ENCODE results near the gene KIAA0319L. TPM values are rescaled to one million over a fixed set of nuclear protein-coding genes. Genes with fewer than 3 reads are reported as not detected.

KIAA0319L gene
- total RNA-seq, 2 donors from 2014 or later, result 53.2 to 66.0 TPM

DNA sequence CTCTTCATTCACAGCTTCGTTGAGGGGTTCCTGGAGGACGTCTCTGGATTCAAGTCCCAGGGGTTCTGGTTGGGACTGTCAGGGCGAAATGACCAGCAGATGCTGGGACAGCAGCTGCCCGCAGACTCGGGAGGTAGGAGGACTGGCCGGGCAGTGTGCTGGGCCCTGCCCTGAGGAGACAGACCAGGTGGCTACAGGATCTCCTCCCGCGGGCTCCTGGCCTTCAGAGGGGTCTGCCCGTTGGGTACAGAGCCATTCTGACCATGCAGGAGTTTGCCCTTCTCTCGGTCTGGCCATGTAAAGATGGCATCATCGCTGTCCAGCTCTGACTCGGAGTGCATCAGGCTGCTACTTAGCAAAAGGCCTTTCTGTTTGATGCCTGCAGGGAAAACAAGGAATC is 122.5 kb downstream of the KIAA0319L start:
- Histone ChIP-seq H3K4me3 (no peak overlapping the region), H3K27me3 (no peaks in the 10 kb centered on the region), H3K27ac (no peak overlapping the region), H3K4me1 (no peaks in the 10 kb centered on the region), H3K9ac (ENCODE audit: low read depth in 2 of 2, low read length in 2 of 2) (no peak overlapping the region), H3K9me3 (no peaks in the 10 kb centered on the region), H3K36me3 (peaks cover 15% of the 10 kb centered on the region)
- DNase-seq, result no peak
- intact Hi-C loops (cut with DNase I), result no loop called here
- TF ChIP-seq, protein P1, sequence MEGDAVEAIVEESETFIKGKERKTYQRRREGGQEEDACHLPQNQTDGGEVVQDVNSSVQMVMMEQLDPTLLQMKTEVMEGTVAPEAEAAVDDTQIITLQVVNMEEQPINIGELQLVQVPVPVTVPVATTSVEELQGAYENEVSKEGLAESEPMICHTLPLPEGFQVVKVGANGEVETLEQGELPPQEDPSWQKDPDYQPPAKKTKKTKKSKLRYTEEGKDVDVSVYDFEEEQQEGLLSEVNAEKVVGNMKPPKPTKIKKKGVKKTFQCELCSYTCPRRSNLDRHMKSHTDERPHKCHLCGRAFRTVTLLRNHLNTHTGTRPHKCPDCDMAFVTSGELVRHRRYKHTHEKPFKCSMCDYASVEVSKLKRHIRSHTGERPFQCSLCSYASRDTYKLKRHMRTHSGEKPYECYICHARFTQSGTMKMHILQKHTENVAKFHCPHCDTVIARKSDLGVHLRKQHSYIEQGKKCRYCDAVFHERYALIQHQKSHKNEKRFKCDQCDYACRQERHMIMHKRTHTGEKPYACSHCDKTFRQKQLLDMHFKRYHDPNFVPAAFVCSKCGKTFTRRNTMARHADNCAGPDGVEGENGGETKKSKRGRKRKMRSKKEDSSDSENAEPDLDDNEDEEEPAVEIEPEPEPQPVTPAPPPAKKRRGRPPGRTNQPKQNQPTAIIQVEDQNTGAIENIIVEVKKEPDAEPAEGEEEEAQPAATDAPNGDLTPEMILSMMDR (IDR thresholded peaks at IDR 0.05), result no peak

DNA sequence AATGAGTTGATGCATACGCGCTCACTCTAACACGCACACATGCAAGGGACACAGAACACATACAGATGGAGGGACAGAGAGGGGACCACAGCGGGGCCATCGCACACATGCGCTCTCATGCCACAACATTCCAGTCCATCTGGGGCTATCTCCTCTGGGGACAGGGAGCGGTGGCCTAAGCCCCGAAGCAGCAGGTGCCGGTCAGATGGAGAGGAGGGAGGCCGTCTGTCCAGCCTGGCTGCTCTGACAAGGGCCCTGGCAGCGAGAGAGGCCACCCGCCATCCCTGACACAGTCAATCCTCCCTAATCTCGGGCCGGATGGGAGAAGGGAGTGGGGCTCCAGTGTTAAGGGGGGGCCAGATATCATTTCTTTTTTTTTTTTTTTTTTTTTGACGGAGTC is 123.5 kb downstream of the KIAA0319L start:
- no peak overlapping the region for H3K27ac ChIP-seq
- no peaks in the 10 kb centered on the region for H3K4me1 ChIP-seq
- H3K9me3 ChIP-seq, result no peaks in the 10 kb centered on the region
- no peak overlapping the region for H3K9ac ChIP-seq (ENCODE audit: low read depth in 2 of 2, low read length in 2 of 2)
- H3K4me3 ChIP-seq, result no peak overlapping the region
- intact Hi-C loops (cut with DNase I), result no loop called here
- TF ChIP-seq, protein P1 (IDR thresholded peaks at IDR 0.05), result no peak
- no peaks in the 10 kb centered on the region for H3K27me3 ChIP-seq
- peaks cover 15% of the 10 kb centered on the region for H3K36me3 ChIP-seq
- no peak for DNase-seq

DNA sequence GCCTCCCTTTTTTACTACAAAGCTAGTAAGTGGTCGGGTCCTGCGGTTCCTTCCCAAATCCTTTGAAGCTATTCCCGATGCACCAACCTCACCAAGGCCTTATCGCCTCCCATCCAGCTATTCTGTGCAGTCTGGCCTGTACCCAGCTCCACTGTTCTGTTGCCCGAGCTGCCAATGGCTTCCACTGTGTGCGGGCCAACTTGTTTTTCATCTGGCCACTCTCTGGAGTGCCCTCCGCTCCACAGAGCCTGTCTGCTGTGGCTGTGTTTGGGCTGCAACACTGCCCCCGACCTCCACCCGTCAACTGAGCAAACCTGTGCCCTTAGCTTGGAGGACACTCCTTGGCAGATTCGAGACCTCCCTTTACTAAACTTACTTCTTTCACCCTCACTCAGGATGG is 125.0 kb downstream of the KIAA0319L start:
- Histone ChIP-seq H3K9ac (ENCODE audit: low read depth in 2 of 2, low read length in 2 of 2) (no peak overlapping the region), H3K9me3 (no peaks in the 10 kb centered on the region), H3K27ac (no peak overlapping the region), H3K36me3 (peaks cover 15% of the 10 kb centered on the region), H3K4me3 (no peak overlapping the region), H3K27me3 (no peaks in the 10 kb centered on the region), H3K4me1 (no peaks in the 10 kb centered on the region)
- TF ChIP-seq, protein P1 (IDR thresholded peaks at IDR 0.05), result no peak
- DNase-seq, result no peak
- intact Hi-C loops (cut with DNase I), result no loop called here

DNA sequence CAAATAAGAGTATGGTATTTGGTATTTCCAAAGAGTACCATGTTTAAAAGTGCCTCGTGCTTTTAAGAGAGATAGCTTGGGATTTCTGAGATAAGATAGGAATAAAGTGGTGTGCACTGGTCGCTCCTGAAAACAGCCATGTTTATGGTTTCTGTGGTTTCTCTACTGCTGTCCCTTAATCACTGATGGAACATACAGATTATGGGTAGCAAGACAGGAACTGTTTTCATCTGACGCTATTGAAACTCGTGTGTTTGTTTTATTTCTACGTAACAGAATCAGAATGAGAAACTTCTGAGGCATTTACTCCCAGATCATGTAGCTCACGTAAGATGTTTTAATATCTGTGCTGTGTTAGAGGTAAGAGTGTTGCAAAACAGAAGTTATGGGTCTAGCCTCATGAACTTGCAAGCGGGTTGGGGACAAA is 126.0 kb downstream of the KIAA0319L start:
- TF ChIP-seq, protein P1 (IDR thresholded peaks at IDR 0.05), result no peak
- Histone ChIP-seq H3K9me3 (no peaks in the 10 kb centered on the region), H3K9ac (ENCODE audit: low read depth in 2 of 2, low read length in 2 of 2) (no peak overlapping the region), H3K4me1 (no peaks in the 10 kb centered on the region), H3K27me3 (no peaks in the 10 kb centered on the region), H3K27ac (no peak overlapping the region), H3K4me3 (no peak overlapping the region), H3K36me3 (peaks cover 12% of the 10 kb centered on the region)
- intact Hi-C loops (cut with DNase I), result no loop called here
- DNase-seq, result no peak

DNA sequence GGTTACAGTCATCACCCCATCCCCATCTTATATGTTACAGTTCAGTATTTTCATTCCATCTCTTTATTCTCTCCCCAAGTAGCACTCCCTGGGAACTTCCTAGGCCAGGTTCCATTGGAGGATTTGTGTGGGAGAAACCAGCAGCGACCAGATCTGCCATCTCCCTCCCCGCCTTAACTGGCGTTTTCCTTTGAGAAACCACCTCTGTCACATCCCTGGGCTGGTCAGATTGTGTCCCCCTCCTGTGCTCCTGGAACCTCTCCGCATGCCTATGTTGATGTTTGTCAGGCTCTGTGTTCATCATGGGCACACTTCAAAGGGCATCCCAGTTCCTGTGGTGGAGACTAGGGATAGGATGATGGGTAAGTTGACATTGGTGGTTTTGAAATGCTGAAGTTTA is 126.4 kb downstream of the KIAA0319L start:
- Histone ChIP-seq H3K4me3 (no peak overlapping the region), H3K27me3 (no peaks in the 10 kb centered on the region), H3K36me3 (peaks cover 11% of the 10 kb centered on the region), H3K9me3 (no peaks in the 10 kb centered on the region), H3K9ac (ENCODE audit: low read depth in 2 of 2, low read length in 2 of 2) (no peak overlapping the region), H3K4me1 (no peaks in the 10 kb centered on the region), H3K27ac (no peak overlapping the region)
- intact Hi-C loops (cut with DNase I), result no loop called here
- TF ChIP-seq, protein P1 (IDR thresholded peaks at IDR 0.05), result no peak
- no peak for DNase-seq

DNA sequence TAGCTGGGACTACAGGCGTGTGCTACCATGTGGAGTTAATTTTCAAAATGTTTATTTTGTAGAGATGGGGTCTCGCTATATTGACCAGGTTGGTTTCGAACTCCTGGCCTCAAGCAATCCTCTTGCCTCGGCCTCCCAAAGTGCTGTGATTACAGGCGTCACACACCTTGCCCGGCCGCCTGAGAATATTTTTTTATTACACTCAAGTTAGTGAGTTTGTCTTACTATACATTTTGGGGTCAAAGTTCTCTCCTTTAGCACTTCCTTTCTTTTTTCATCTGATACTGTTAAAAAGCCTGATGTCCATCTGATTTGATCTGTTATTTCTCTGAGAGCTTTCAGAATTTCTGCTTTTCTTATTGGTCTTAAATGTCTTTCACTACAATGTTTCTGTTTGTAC is 128.8 kb downstream of the KIAA0319L start:
- Histone ChIP-seq H3K4me3 (no peak overlapping the region), H3K36me3 (no peaks in the 10 kb centered on the region), H3K27ac (no peak overlapping the region), H3K4me1 (no peaks in the 10 kb centered on the region), H3K9ac (ENCODE audit: low read depth in 2 of 2, low read length in 2 of 2) (no peak overlapping the region), H3K27me3 (no peaks in the 10 kb centered on the region), H3K9me3 (no peaks in the 10 kb centered on the region)
- no peak for DNase-seq
- TF ChIP-seq, protein P1 (IDR thresholded peaks at IDR 0.05), result no peak
- intact Hi-C loops (cut with DNase I), result no loop called here

All from colonic mucosa (tissue), 4 donors.